Measurements from ENCODE around the gene ACER2. TPM values are rescaled to one million over a fixed set of nuclear protein-coding genes. Genes with fewer than 3 reads are reported as not detected.

ACER2 gene
- total and polyA plus RNA-seq, 2 experiments from 2014 or later = 0.24 to 1.9 TPM

- Histone ChIP-seq H3K27ac (no peak overlapping the region), H3K4me3 (no peak overlapping the region), H3K4me1 (ENCODE audit: low read depth) (no peaks in the 10 kb centered on the region), H3K9me3 (ENCODE audit: low read depth) (no peaks in the 10 kb centered on the region), H3K36me3 (no peaks in the 10 kb centered on the region), H3K27me3 (no peaks in the 10 kb centered on the region)
- DNase-seq (ENCODE audit: low read depth in 1 of 2, low spot score in 1 of 2) = no peak
- no peak for TF ChIP-seq CTCF (IDR thresholded peaks at IDR 0.05; ENCODE audit: low read depth, low read length)
Observed at GRCh38 chr9:19481971-19482404, 73.2 kb downstream of the ACER2 start.

- Histone ChIP-seq H3K9me3 (ENCODE audit: low read depth) (no peaks in the 10 kb centered on the region), H3K27ac (no peak overlapping the region), H3K27me3 (no peaks in the 10 kb centered on the region), H3K4me3 (no peak overlapping the region), H3K36me3 (no peaks in the 10 kb centered on the region), H3K4me1 (ENCODE audit: low read depth) (no peaks in the 10 kb centered on the region)
- no peak for TF ChIP-seq CTCF (IDR thresholded peaks at IDR 0.05; ENCODE audit: low read depth, low read length)
- DNase-seq (ENCODE audit: low read depth in 1 of 2, low spot score in 1 of 2) = no peak
Observed at GRCh38 chr9:19484699-19485098, 75.9 kb downstream of the ACER2 start.

GRCh38 chr9:19485193-19485592, 76.4 kb downstream of the ACER2 start:
- no peaks in the 10 kb centered on the region for H3K27me3 ChIP-seq
- H3K4me1 ChIP-seq (ENCODE audit: low read depth) = no peaks in the 10 kb centered on the region
- H3K27ac ChIP-seq = no peak overlapping the region
- H3K9me3 ChIP-seq (ENCODE audit: low read depth) = no peaks in the 10 kb centered on the region
- DNase-seq (ENCODE audit: low read depth in 1 of 2, low spot score in 1 of 2) = no peak
- no peaks in the 10 kb centered on the region for H3K36me3 ChIP-seq
- TF ChIP-seq CTCF (IDR thresholded peaks at IDR 0.05; ENCODE audit: low read depth, low read length) = no peak
- H3K4me3 ChIP-seq = no peak overlapping the region

GRCh38 chr9:19486803-19487202, 78.0 kb downstream of the ACER2 start:
- peak in 1 of 2 donors; percentile 34 for DNase-seq (ENCODE audit: low read depth in 1 of 2, low spot score in 1 of 2)
- no peak overlapping the region for H3K4me3 ChIP-seq
- no peaks in the 10 kb centered on the region for H3K27me3 ChIP-seq
- TF ChIP-seq CTCF (IDR thresholded peaks at IDR 0.05; ENCODE audit: low read depth, low read length) = no peak
- H3K27ac ChIP-seq = no peak overlapping the region
- no peaks in the 10 kb centered on the region for H3K4me1 ChIP-seq (ENCODE audit: low read depth)
- H3K9me3 ChIP-seq (ENCODE audit: low read depth) = no peaks in the 10 kb centered on the region
- H3K36me3 ChIP-seq = no peaks in the 10 kb centered on the region

GRCh38 chr9:19488721-19489120, 79.9 kb downstream of the ACER2 start:
- Histone ChIP-seq H3K4me3 (no peak overlapping the region), H3K36me3 (no peaks in the 10 kb centered on the region), H3K27me3 (no peaks in the 10 kb centered on the region), H3K4me1 (ENCODE audit: low read depth) (no peaks in the 10 kb centered on the region), H3K9me3 (ENCODE audit: low read depth) (no peaks in the 10 kb centered on the region), H3K27ac (no peak overlapping the region)
- TF ChIP-seq CTCF (IDR thresholded peaks at IDR 0.05; ENCODE audit: low read depth, low read length) = no peak
- peak in 1 of 2 donors; percentile 51 for DNase-seq (ENCODE audit: low read depth in 1 of 2, low spot score in 1 of 2)

GRCh38 chr9:19490269-19490668, 81.5 kb downstream of the ACER2 start:
- no peak for DNase-seq (ENCODE audit: low read depth in 1 of 2, low spot score in 1 of 2)
- H3K27ac ChIP-seq = no peak overlapping the region
- H3K4me3 ChIP-seq = no peak overlapping the region
- no peaks in the 10 kb centered on the region for H3K27me3 ChIP-seq
- H3K4me1 ChIP-seq (ENCODE audit: low read depth) = no peaks in the 10 kb centered on the region
- no peak for TF ChIP-seq CTCF (IDR thresholded peaks at IDR 0.05; ENCODE audit: low read depth, low read length)
- no peaks in the 10 kb centered on the region for H3K9me3 ChIP-seq (ENCODE audit: low read depth)
- H3K36me3 ChIP-seq = no peaks in the 10 kb centered on the region

Data from cardiac muscle cell (in vitro differentiated cells and primary cell).